HUES6 (cell line): ENCODE measurements around the gene SLCO2B1.

Experiments
- H3K27ac ChIP-seq: 2 replicates; pipeline ENCODE4 v1.7.0; 2013; ENCODE audit warnings: low read depth, mild to moderate bottlenecking, low read length, inconsistent platforms
- H3K27me3 ChIP-seq: 2 replicates; pipeline ENCODE4 v1.6.1; 2013; ENCODE audit warnings: low read length; ENCODE audit not compliant: control insufficient read depth, insufficient read depth
- H3K36me3 ChIP-seq: 2 replicates; pipeline ENCODE4 v1.6.1; 2013; ENCODE audit warnings: low read length; ENCODE audit not compliant: control insufficient read depth, insufficient read depth
- H3K4me1 ChIP-seq: 2 replicates; pipeline ENCODE4 v1.6.1; 2013; ENCODE audit warnings: low read length; ENCODE audit not compliant: control insufficient read depth, insufficient read depth
- H3K4me3 ChIP-seq: 2 replicates; pipeline ENCODE4 v1.5.1; 2013; ENCODE audit warnings: low read depth, low read length
- H3K9ac ChIP-seq: one replicate; pipeline ENCODE4 v1.6.1; 2013; ENCODE audit warnings: mild to moderate bottlenecking, low read length
- H3K9me3 ChIP-seq: 2 replicates; pipeline ENCODE4 v1.6.1; 2013; ENCODE audit warnings: low read depth, low read length; ENCODE audit not compliant: control insufficient read depth, insufficient read depth

SLCO2B1 gene

GRCh38 chr11:75163921-75164849, 13.3 kb downstream of the SLCO2B1 start:
- Histone ChIP-seq H3K36me3 (no peaks in the 10 kb centered on the region), H3K27me3 (no peaks in the 10 kb centered on the region), H3K9me3 (peaks cover 7% of the 10 kb centered on the region), H3K4me3 (no peak overlapping the region), H3K9ac (no peak overlapping the region), H3K4me1 (peaks cover 12% of the 10 kb centered on the region; the same call in 1 of the 2 replicates), H3K27ac (no peak overlapping the region)

- Histone ChIP-seq H3K4me3 (no peak overlapping the region), H3K27me3 (no peaks in the 10 kb centered on the region; the same call in 1 of the 2 replicates), H3K9me3 (peaks cover 6% of the 10 kb centered on the region), H3K9ac (no peak overlapping the region), H3K36me3 (no peaks in the 10 kb centered on the region), H3K27ac (no peak overlapping the region), H3K4me1 (peaks cover 12% of the 10 kb centered on the region; the same call in 1 of the 2 replicates)
Observed at GRCh38 chr11:75165721-75166120, 14.8 kb downstream of the SLCO2B1 start.

GRCh38 chr11:75166791-75167190, 15.9 kb downstream of the SLCO2B1 start:
- no peaks in the 10 kb centered on the region; the same call in 1 of the 2 replicates for H3K27me3 ChIP-seq
- H3K36me3 ChIP-seq, result no peaks in the 10 kb centered on the region
- no peak overlapping the region for H3K27ac ChIP-seq
- H3K9ac ChIP-seq, result no peak overlapping the region
- H3K4me1 ChIP-seq, result peaks cover 12% of the 10 kb centered on the region; the same call in 1 of the 2 replicates
- no peak overlapping the region for H3K4me3 ChIP-seq
- no peaks in the 10 kb centered on the region for H3K9me3 ChIP-seq

GRCh38 chr11:75167617-75168016, 16.7 kb downstream of the SLCO2B1 start:
- Histone ChIP-seq H3K4me3 (no peak overlapping the region), H3K36me3 (no peaks in the 10 kb centered on the region)

GRCh38 chr11:75169101-75169885, 18.4 kb downstream of the SLCO2B1 start:
- Histone ChIP-seq H3K9me3 (no peaks in the 10 kb centered on the region), H3K4me1 (peaks cover 5% of the 10 kb centered on the region; the same call in 1 of the 2 replicates), H3K27me3 (no peaks in the 10 kb centered on the region; the same call in 1 of the 2 replicates), H3K27ac (no peak overlapping the region), H3K4me3 (no peak overlapping the region), H3K9ac (no peak overlapping the region), H3K36me3 (no peaks in the 10 kb centered on the region)

More at GRCh38 chr11:75167617-75168016, 16.7 kb downstream of the SLCO2B1 start:
- Histone ChIP-seq H3K9me3 (no peaks in the 10 kb centered on the region), H3K4me1 (peaks cover 12% of the 10 kb centered on the region; the same call in 1 of the 2 replicates), H3K27ac (no peak overlapping the region), H3K9ac (no peak overlapping the region), H3K27me3 (no peaks in the 10 kb centered on the region; the same call in 1 of the 2 replicates)

- no peak overlapping the region for H3K9ac ChIP-seq
- no peaks in the 10 kb centered on the region for H3K4me1 ChIP-seq
- H3K27ac ChIP-seq, result no peak overlapping the region
- no peaks in the 10 kb centered on the region; the same call in 1 of the 2 replicates for H3K27me3 ChIP-seq
- H3K36me3 ChIP-seq, result no peaks in the 10 kb centered on the region
- no peaks in the 10 kb centered on the region for H3K9me3 ChIP-seq
- H3K4me3 ChIP-seq, result no peak overlapping the region
Observed at GRCh38 chr11:75170516-75171201, 19.8 kb downstream of the SLCO2B1 start.

- H3K9me3 ChIP-seq, result no peaks in the 10 kb centered on the region
- no peak overlapping the region for H3K9ac ChIP-seq
- no peaks in the 10 kb centered on the region; the same call in 1 of the 2 replicates for H3K27me3 ChIP-seq
- H3K4me1 ChIP-seq, result no peaks in the 10 kb centered on the region
- no peak overlapping the region for H3K27ac ChIP-seq
- H3K36me3 ChIP-seq, result no peaks in the 10 kb centered on the region
- no peak overlapping the region for H3K4me3 ChIP-seq
Observed at GRCh38 chr11:75173336-75173735, 22.4 kb downstream of the SLCO2B1 start.

GRCh38 chr11:75174781-75175370, 24.0 kb downstream of the SLCO2B1 start:
- H3K9me3 ChIP-seq, result no peaks in the 10 kb centered on the region
- H3K4me3 ChIP-seq, result no peak overlapping the region
- no peak overlapping the region for H3K9ac ChIP-seq
- no peaks in the 10 kb centered on the region for H3K36me3 ChIP-seq
- H3K4me1 ChIP-seq, result no peaks in the 10 kb centered on the region
- no peak overlapping the region for H3K27ac ChIP-seq
- H3K27me3 ChIP-seq, result no peaks in the 10 kb centered on the region; the same call in 1 of the 2 replicates

GRCh38 chr11:75182664-75183063, 31.8 kb downstream of the SLCO2B1 start:
- H3K27me3 ChIP-seq, result no peaks in the 10 kb centered on the region
- no peak overlapping the region for H3K27ac ChIP-seq
- H3K4me1 ChIP-seq, result peaks cover 10% of the 10 kb centered on the region
- no peaks in the 10 kb centered on the region for H3K36me3 ChIP-seq
- H3K9me3 ChIP-seq, result no peaks in the 10 kb centered on the region
- H3K4me3 ChIP-seq, result no peak overlapping the region
- H3K9ac ChIP-seq, result no peak overlapping the region

- Histone ChIP-seq H3K4me1 (peaks cover 10% of the 10 kb centered on the region), H3K4me3 (no peak overlapping the region), H3K36me3 (no peaks in the 10 kb centered on the region), H3K27ac (no peak overlapping the region), H3K9me3 (no peaks in the 10 kb centered on the region), H3K9ac (no peak overlapping the region), H3K27me3 (no peaks in the 10 kb centered on the region)
Observed at GRCh38 chr11:75184051-75184450, 33.1 kb downstream of the SLCO2B1 start.
